DND-41 (cell line): ENCODE results near the gene RAD51B.

ENCODE experiments used
- ATAC-seq: fragments of 200-7000 bp; cut with Tn5 transposase; 3 replicates; pipeline ENCODE4 v1.9.1; 2021; ENCODE audit warnings: low read depth; ENCODE audit not compliant: insufficient read depth
- DNase-seq: peaks from one replicate; pipeline ENCODE4 v3.0.0-alpha.2; 2020
- H2AFZ ChIP-seq: 2 replicates; pipeline ENCODE4 v1.6.0; 2012; ENCODE audit warnings: low read depth, low read length
- H3K27ac ChIP-seq: 2 replicates; pipeline ENCODE4 v1.5.1; 2012; ENCODE audit warnings: low read length, inconsistent platforms
- H3K27me3 ChIP-seq: fragments of 200-600 bp; sonication (generic); 2 replicates; pipeline ENCODE4 v1.6.0; 2012; ENCODE audit warnings: low read length, mild to moderate bottlenecking, inconsistent platforms; ENCODE audit not compliant: insufficient read depth, poor library complexity
- H3K36me3 ChIP-seq: 2 replicates; pipeline ENCODE4 v1.5.1; 2012; ENCODE audit warnings: low read length, inconsistent platforms; ENCODE audit not compliant: insufficient read depth
- H3K4me1 ChIP-seq: 2 replicates; pipeline ENCODE4 v1.5.1; 2012; ENCODE audit warnings: mild to moderate bottlenecking, low read length; ENCODE audit not compliant: insufficient read depth
- H3K4me2 ChIP-seq: 2 replicates; pipeline ENCODE4 v1.6.0; 2012; ENCODE audit warnings: mild to moderate bottlenecking, moderate library complexity, low read length, inconsistent platforms; ENCODE audit not compliant: insufficient read depth
- H3K4me3 ChIP-seq, 2 experiments: fragments of 200-600 bp in 1 of 2; shearing (Covaris generic) in 1 of 2; 2 replicates each; pipeline ENCODE4 v1.5.1; 2012 to 2016; ENCODE audit warnings: inconsistent platforms in 2 of 2, low read length in 2 of 2, mild to moderate bottlenecking in 2 of 2, low read depth in 1 of 2, moderate library complexity in 1 of 2
- H3K79me2 ChIP-seq: 2 replicates; pipeline ENCODE4 v1.6.0; 2012; ENCODE audit warnings: low read length, inconsistent platforms; ENCODE audit not compliant: insufficient read depth
- H3K9ac ChIP-seq: 2 replicates; pipeline ENCODE4 v1.6.0; 2012; ENCODE audit warnings: low read depth, mild to moderate bottlenecking, inconsistent platforms, low read length, moderate library complexity
- H3K9me3 ChIP-seq: 2 replicates; pipeline ENCODE4 v1.5.1; 2012; ENCODE audit warnings: low read length, moderate library complexity, mild to moderate bottlenecking, inconsistent platforms; ENCODE audit not compliant: insufficient read depth, severe bottlenecking
- H4K20me1 ChIP-seq: 2 replicates; pipeline ENCODE4 v1.6.0; 2012; ENCODE audit warnings: low read length; ENCODE audit not compliant: insufficient read depth
- EZH2 ChIP-seq: IDR thresholded peaks from 3 replicates; pipeline ENCODE4 v1.6.1; 2012; ENCODE audit warnings: borderline replicate concordance, low read depth, mild to moderate bottlenecking, moderate library complexity, low read length, inconsistent platforms; ENCODE audit not compliant: severe bottlenecking
- TF ChIP-seq, protein P1 (sequence below): IDR thresholded peaks from 2 replicates; pipeline ENCODE4 v1.5.1; 2012; ENCODE audit warnings: borderline replicate concordance, low read length, moderate library complexity, mild to moderate bottlenecking; ENCODE audit not compliant: poor library complexity, severe bottlenecking; ENCODE audit errors: extremely low read depth

RAD51B gene

DNA sequence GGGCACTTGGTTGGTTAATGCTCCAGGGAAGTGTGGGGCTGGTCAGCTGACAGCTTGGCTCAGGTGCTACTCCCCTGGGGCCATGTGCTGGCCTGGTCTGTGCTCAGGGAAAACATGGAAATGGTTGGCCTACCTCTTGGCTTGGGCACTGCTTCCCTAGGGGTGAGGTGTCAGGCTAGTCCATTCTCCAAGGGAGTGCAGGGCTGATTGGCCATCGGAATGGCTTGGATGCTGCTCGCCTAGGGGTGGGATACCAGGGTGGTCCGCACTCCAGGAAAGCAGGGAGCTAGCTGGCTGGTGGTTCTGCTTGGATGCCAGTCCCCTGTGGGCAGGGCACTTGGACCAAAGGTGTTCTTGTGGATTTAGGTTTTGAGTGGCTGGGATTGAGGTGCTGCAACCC is 245.7 kb downstream of the RAD51B start:
- Histone ChIP-seq H4K20me1 (no peaks in the 10 kb centered on the region), H3K79me2 (no peaks in the 10 kb centered on the region), H3K27ac (no peak overlapping the region), H3K9me3 (peaks cover 2% of the 10 kb centered on the region), H3K4me1 (no peaks in the 10 kb centered on the region), H3K27me3 (no peaks in the 10 kb centered on the region), H3K9ac (no peak overlapping the region), H3K4me3 (no peak overlapping the region), H2AFZ (no peak overlapping the region), H3K4me2 (no peak overlapping the region), H3K36me3 (no peaks in the 10 kb centered on the region)
- DNase-seq (no peak), ATAC-seq (no peak)
- TF ChIP-seq EZH2: no peak
- TF ChIP-seq, protein P1, sequence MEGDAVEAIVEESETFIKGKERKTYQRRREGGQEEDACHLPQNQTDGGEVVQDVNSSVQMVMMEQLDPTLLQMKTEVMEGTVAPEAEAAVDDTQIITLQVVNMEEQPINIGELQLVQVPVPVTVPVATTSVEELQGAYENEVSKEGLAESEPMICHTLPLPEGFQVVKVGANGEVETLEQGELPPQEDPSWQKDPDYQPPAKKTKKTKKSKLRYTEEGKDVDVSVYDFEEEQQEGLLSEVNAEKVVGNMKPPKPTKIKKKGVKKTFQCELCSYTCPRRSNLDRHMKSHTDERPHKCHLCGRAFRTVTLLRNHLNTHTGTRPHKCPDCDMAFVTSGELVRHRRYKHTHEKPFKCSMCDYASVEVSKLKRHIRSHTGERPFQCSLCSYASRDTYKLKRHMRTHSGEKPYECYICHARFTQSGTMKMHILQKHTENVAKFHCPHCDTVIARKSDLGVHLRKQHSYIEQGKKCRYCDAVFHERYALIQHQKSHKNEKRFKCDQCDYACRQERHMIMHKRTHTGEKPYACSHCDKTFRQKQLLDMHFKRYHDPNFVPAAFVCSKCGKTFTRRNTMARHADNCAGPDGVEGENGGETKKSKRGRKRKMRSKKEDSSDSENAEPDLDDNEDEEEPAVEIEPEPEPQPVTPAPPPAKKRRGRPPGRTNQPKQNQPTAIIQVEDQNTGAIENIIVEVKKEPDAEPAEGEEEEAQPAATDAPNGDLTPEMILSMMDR: no peak

DNA sequence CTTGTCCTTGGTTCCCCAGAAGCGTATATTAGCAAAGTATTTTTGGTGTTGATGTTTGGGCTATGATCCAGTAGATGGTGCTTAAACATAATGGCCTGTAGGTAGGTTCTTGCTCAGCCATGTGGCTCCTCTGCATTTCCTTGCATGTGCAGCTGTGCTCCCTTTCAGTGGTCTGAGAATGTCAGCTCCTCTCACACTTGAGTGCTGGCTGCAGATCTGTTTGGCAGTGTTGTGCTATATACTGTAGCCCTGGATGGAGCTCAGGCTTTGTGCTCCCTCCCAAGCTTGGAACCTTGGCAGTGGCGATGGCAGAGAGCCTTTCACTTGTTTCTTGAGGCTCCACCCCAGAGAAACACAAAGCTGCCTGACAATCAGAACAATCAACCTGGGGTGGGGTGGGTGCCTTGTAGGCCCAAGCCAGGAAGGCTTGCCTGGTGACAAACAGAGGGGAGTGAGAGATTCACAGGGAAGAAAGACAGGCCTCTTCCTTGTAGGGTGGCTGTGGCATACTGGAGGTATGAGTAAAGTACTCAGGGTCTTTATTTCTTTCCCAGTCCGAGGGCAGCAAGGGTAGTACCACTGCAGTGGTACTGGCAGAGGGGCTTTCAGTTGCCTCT is 255.3 kb downstream of the RAD51B start:
- H3K36me3 ChIP-seq: 0 out of 2 replicates have a peak, but pooled peaks cover 3% of the 10 kb centered on the region
- no peaks in the 10 kb centered on the region for H3K27me3 ChIP-seq
- H3K9ac ChIP-seq: no peak overlapping the region
- H3K4me2 ChIP-seq: no peak overlapping the region
- H3K79me2 ChIP-seq: no peaks in the 10 kb centered on the region
- ATAC-seq (no peak), DNase-seq (no peak)
- H3K27ac ChIP-seq: no peak overlapping the region
- H2AFZ ChIP-seq: no peak overlapping the region
- no peak overlapping the region for H3K4me3 ChIP-seq
- H4K20me1 ChIP-seq: no peaks in the 10 kb centered on the region
- TF ChIP-seq EZH2: no peak
- TF ChIP-seq, protein P1: no peak
- H3K4me1 ChIP-seq: no peaks in the 10 kb centered on the region
- H3K9me3 ChIP-seq: peaks cover 13% of the 10 kb centered on the region

DNA sequence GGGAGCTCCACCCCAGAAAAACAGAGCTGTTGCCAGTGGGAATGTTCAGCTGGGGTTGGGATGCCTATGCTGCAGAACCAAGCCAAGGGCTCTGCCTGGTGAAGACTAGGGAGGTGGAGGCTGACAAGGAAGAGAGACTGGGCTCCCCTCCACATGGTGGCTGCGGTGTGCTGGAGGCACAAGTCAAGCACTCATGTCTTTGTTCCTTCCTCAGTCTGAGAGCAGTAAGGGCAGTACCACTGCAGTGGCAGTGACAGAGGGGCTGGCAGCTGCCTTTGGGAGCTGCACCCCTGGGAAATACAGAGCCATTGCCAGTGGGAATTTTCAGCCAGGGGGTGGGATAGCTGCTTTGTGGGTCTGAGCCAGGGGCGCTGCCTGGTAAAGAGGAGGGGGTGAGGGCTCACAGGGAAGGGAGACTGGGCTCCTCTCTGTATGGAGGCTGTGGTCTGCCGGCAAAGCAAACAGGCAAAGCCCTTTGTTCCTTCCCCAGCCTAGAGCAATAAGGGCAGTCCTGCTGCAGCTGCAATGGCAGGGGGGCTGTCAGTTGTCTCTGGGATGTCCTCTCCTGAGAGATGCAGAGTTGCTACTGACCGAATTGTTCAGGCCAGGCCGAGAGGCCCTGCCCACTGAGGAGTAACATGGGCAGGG is 255.9 kb downstream of the RAD51B start:
- DNase-seq (no peak), ATAC-seq (no peak)
- no peak overlapping the region for H3K4me2 ChIP-seq
- TF ChIP-seq EZH2: no peak
- TF ChIP-seq, protein P1: no peak
- peaks cover 13% of the 10 kb centered on the region for H3K9me3 ChIP-seq
- H3K9ac ChIP-seq: no peak overlapping the region
- 0 out of 2 replicates have a peak, but pooled peaks cover 3% of the 10 kb centered on the region for H3K36me3 ChIP-seq
- no peaks in the 10 kb centered on the region for H4K20me1 ChIP-seq
- H3K4me1 ChIP-seq: no peaks in the 10 kb centered on the region
- H3K4me3 ChIP-seq: no peak overlapping the region
- no peaks in the 10 kb centered on the region for H3K27me3 ChIP-seq
- no peak overlapping the region for H3K27ac ChIP-seq
- H2AFZ ChIP-seq: no peak overlapping the region
- H3K79me2 ChIP-seq: no peaks in the 10 kb centered on the region
